A549 treated with Hydrocortisone at 1 μM for 4 hours (cell line): ENCODE results near the gene NRXN3. TPM values are rescaled to one million over a fixed set of nuclear protein-coding genes. Genes with fewer than 3 reads are reported as not detected.

Source experiments
- total RNA-seq: library from RNA; stranded (reverse); fragments of 200-300 nt; extraction: Qiagen RNA extraction; gene quantifications from 5 replicates; pipeline ENCODE4 v1.2.3, GENCODE V29; 2022

Gene NRXN3
- total RNA-seq, result 0.55 to 1.4 TPM (median 0.94 TPM) in 5 replicates

GRCh38 chr14:78170203-78170602, at the start of gene NRXN3:
NRXN3 (plus strand) TSS chr14:78170373; CDS start chr14:78243094, 72,721 bp downstream.

